PFSK-1 (cell line): Measurements from ENCODE around the gene ZMYM5.

Experiments used
- POLR2AphosphoS5 ChIP-seq: IDR thresholded peaks from 2 replicates; pipeline ENCODE4 v1.6.1; 2012; ENCODE audit warnings: low read depth, mild to moderate bottlenecking, control low read depth, low read length, moderate library complexity
- SIN3A ChIP-seq: IDR thresholded peaks from 2 replicates; pipeline ENCODE4 v1.6.1; 2012; ENCODE audit warnings: mild to moderate bottlenecking, low read length, moderate library complexity, borderline replicate concordance; ENCODE audit not compliant: insufficient read depth
- TAF1 ChIP-seq: IDR thresholded peaks from 2 replicates; pipeline ENCODE4 v1.6.1; 2012; ENCODE audit warnings: low read length, control low read depth, borderline replicate concordance; ENCODE audit not compliant: insufficient read depth

DNA sequence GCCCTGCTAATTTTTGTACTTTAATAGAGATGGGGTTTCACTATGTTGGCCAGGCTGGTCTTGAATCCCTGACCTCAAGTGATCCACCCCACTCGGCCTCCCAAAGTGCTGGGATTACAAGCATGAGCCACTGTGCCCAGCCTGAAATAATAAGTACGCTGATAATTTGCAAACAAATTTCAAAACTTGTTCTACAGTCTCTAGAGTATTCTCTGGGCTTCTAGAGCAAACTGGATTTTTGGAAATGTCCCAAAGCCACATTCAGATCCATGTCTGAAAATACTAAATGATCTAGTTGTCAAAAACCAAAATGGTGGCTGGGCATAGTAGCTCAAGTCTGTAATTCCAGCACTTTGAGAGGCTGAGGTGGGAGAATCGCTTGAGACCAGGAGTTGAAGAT lies 40.8 kb downstream of the ZMYM5 start:
- no peak for TF ChIP-seq POLR2AphosphoS5
- no peak for TF ChIP-seq TAF1
- TF ChIP-seq SIN3A: no peak
